Lower leg skin (tissue), 3 donors: ENCODE data around the gene ERBB2.

Experiments
- POLR2A ChIP-seq, 2 donors: fragments of 450-650 bp; IDR thresholded peaks; one replicate each; pipeline ENCODE4 v1.6.1; 2016 to 2017; ENCODE audit warnings: antibody characterized with exemption in 2 of 2, mild to moderate bottlenecking in 1 of 2, moderate library complexity in 1 of 2
- TF ChIP-seq, protein P1 (sequence below), 3 donors: fragments of 450-650 bp; IDR thresholded peaks; one replicate each; pipeline ENCODE4 v1.5.1; 2016; ENCODE audit warnings: antibody characterized with exemption in 3 of 3, mild to moderate bottlenecking in 3 of 3, moderate library complexity in 2 of 3

- no peak for TF ChIP-seq POLR2A (IDR thresholded peaks at IDR 0.05)
- TF ChIP-seq, protein P1, sequence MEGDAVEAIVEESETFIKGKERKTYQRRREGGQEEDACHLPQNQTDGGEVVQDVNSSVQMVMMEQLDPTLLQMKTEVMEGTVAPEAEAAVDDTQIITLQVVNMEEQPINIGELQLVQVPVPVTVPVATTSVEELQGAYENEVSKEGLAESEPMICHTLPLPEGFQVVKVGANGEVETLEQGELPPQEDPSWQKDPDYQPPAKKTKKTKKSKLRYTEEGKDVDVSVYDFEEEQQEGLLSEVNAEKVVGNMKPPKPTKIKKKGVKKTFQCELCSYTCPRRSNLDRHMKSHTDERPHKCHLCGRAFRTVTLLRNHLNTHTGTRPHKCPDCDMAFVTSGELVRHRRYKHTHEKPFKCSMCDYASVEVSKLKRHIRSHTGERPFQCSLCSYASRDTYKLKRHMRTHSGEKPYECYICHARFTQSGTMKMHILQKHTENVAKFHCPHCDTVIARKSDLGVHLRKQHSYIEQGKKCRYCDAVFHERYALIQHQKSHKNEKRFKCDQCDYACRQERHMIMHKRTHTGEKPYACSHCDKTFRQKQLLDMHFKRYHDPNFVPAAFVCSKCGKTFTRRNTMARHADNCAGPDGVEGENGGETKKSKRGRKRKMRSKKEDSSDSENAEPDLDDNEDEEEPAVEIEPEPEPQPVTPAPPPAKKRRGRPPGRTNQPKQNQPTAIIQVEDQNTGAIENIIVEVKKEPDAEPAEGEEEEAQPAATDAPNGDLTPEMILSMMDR (IDR thresholded peaks at IDR 0.05), result no peak
These were observed 22.1 kb upstream of the ERBB2 start for GRCh38 chr17:39677542-39678339.
